Caki2 (cell line): Measurements from ENCODE around the gene CDK17. TPM values are rescaled to one million over a fixed set of nuclear protein-coding genes. Genes with fewer than 3 reads are reported as not detected.

Experiments used
- DNase-seq: peaks from one replicate; pipeline ENCODE4 v3.0.0-alpha.2; 2015; ENCODE audit warnings: low read depth
- in situ Hi-C: cut with HindIII; loops from 2 replicates; pipeline ENCODE4 v1.10.0; 2016; ENCODE audit warnings: low sequenced_read_pairs, low pct_unique_long_range_greater_than_20kb, mixed read lengths
- total RNA-seq: library from RNA; depleted of rRNA; stranded (reverse); fragments of >200 nt; shearing (Covaris generic); gene quantifications from 2 replicates; pipeline ENCODE4 v1.2.3, GENCODE V29; 2014; ENCODE audit warnings: low replicate concordance; rRNA removed

The CDK17 gene
- total RNA-seq, 1 experiment from 2014 or later: 28.5 TPM

DNA sequence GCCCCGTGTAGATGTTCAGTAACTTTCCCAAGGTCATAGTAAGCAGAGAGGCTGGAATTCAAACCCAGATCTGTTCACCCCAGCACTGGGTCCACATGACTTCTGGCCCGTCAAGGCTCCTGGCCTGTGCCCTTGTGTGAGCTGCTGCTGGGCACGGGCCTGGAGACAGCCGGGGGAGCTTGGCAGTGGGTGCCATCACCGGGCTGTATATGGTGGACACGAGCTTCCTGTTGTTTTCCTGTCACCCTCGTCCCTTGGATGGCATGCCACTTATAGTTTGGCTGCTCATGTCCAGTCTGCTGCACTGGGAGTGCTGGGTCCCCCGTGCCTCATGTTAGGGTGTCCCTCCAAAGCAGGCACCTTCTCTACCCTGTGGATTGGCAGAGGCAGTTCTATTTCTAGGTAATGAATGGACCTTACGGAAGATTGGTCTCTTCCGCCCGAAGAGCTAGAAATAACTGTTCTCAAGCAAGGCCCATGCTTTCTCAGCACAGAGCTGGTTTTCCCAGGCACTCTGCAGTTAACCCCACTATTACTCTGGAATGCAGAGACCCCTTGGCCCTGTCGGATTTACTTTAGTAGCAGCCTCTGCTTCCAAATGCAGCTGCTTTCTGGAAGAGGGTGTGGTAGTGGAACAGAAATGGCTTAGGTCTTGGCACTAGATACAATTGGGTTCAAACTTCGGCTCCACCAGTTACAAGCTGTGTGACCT, 161.7 kb downstream of the CDK17 start:
- no peak for DNase-seq
- in situ Hi-C loops: no loop called here

- in situ Hi-C loops: no loop called here
- no peak for DNase-seq
Observed at GRCh38 chr12:96237465-96238077, 162.7 kb downstream of the CDK17 start.

- DNase-seq: no peak
- in situ Hi-C loops: no loop called here
Observed at GRCh38 chr12:96237035-96237434, 163.2 kb downstream of the CDK17 start.

GRCh38 chr12:96236221-96236822, 163.9 kb downstream of the CDK17 start:
- no peak for DNase-seq
- in situ Hi-C loops: no loop called here

- in situ Hi-C loops: no loop called here
- no peak for DNase-seq
Observed at GRCh38 chr12:96235484-96235826, 164.8 kb downstream of the CDK17 start.

DNA sequence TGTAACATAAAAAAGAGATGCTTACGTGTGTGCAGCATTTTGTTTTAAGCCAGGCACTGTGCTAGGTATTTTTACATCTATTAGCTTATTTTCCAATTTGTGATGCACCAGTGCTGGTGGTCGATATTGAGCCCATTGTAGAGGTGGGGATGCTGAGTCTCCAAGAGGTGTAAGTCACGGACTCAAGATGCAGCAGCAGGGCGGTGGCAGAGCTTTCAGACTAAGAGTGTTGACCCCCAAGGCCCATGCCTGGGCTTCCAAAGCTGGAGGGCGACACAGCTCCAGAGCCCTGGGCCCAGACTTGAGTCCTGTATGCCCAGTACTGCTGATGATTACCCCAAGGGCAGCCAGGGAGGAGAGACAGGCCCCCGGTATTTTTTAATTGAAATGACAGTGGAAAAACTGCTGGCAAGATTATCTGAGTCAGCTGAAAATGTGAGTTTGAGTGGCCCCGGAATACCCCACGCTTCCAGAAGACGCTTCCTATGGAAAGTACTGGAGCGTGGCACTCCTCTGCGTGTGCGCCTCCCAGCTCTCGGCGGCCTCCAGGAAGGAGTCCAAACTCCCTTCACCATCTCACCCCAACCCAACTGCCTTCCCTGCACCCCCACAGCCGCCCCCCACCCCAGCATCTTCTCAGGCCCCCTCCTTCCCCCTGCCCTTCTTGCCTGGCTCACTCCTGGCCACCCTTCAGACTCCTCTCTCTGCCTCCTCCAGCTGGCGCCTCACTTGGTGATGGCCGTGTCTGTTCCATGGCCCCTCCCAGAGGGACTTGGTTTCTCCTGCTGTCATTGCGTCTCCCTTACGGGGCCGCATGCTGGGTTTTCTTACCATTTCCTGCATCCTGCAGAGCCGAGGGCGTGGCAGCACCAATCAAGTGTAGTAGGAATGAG, 165.4 kb downstream of the CDK17 start:
- in situ Hi-C loops: no loop called here
- DNase-seq: no peak

DNA sequence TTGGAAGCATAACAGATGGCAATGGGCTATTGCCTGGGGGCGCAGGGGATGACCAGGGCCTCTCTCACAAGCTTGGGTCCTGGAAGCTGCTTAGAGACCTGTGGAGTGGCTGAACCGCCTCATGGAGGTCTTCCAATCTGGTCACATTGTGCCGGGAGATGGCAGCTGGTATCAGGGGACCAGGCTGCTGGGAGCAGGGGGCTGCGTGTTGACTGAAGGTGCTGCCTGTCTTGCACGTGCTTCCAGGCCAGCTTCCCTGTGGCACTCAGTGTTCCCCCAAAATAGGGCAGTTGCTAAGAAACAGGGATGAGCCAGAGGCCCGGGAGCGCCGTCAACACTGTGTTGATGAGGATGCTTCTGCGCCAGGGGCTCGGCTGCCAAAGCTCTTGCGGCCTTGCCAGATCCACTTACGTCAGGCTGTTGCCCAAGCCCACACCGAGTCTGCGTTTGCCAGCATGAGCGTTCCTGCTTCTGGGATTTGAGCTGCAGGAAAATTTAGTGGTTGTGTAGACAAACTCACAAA, 166.2 kb downstream of the CDK17 start:
- DNase-seq: no peak
- in situ Hi-C loops: no loop called here

DNA sequence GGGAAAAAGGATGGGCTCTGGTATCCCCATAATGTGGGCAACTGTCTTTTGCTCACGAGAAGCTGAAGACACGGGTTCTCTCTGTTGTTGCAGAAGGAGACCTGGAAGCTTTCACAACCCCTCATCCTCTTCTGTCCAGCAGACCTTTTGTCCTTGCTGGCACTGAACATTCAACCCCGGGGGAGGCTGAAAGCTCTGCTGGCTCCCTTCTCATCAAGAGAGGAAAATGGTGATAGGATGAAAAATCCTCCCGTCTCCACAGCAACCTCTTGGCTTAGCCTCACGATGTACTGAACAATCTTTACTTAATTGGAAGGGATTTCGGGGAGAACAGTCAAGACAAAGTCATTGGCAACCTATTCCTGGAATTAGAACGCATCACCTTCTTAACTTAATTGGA, 167.1 kb downstream of the CDK17 start:
- in situ Hi-C loops: no loop called here
- DNase-seq: no peak

GRCh38 chr12:96230646-96231045, 169.6 kb downstream of the CDK17 start:
- DNase-seq: no peak
- in situ Hi-C loops: no loop called here

GRCh38 chr12:96228566-96229248, 171.5 kb downstream of the CDK17 start:
- in situ Hi-C loops: no loop called here
- DNase-seq: no peak

Other genes with a start within 250 kb of the CDK17 start
- 2.0 and 9.0 TPM in 2 replicates for gene ELK3, start 206.1 kb downstream of the CDK17 start, total RNA-seq
- 1.0 and 6.7 TPM in 2 replicates for gene CFAP54, start 89.1 kb upstream of the CDK17 start, total RNA-seq